ENCODE data around the gene MYL9.

GRCh38 chr20:36591281-36591680, 50.0 kb downstream of the MYL9 start:
- no peak for TF ChIP-seq CTCF (optimal IDR thresholded peaks at IDR 0.05 in 1 of 3, IDR thresholded peaks at IDR 0.05 in 1 of 3, conservative IDR thresholded peaks at IDR 0.05 in 1 of 3; ENCODE audit: extremely low read depth in 1 of 3, insufficient read depth in 2 of 3, low read length in 3 of 3)
- TF ChIP-seq EZH2 (IDR thresholded peaks at IDR 0.05; ENCODE audit: low read length), result no peak

All from keratinocyte (primary cell).